Erythroblast (primary cell): Measurements from ENCODE around the gene BSCL2.
"Not testable (repeated sequence)": the region's sequence is repeated elsewhere in the genome, so short reads cannot be mapped to it uniquely, and the experiment has no call there.

ENCODE experiments used
- DNase-seq, 2 experiments: peaks; one replicate each; lab custom pipeline; 2025; lab: John Stamatoyannopoulos, UW
- GATA1 ChIP-seq: IDR thresholded peaks from 2 replicates; pipeline ENCODE4 v1.6.1; 2011; ENCODE audit warnings: low read depth, mild to moderate bottlenecking, control low read depth, low read length, moderate library complexity
- POLR2A ChIP-seq: IDR thresholded peaks from 2 replicates; pipeline ENCODE4 v1.6.1; 2011; ENCODE audit warnings: mild to moderate bottlenecking, low read length

BSCL2 gene

GRCh38 chr11:62707277-62707861 is at the start of gene BSCL2, which contains the start of gene GNG3:
Gene BSCL2, minus strand, starts transcription at chr11:62707424. Its CDS starts 229 bp downstream, at chr11:62707195.
Gene GNG3, plus strand, starts transcription at chr11:62707676. Its CDS starts 620 bp downstream, at chr11:62708296.
- no peak for TF ChIP-seq GATA1
- TF ChIP-seq POLR2A, result no peak

GRCh38 chr11:62755086-62755615 is 47.9 kb upstream of the BSCL2 start:
- no peak for DNase-seq
- no peak for TF ChIP-seq POLR2A
- no peak for TF ChIP-seq GATA1

More at GRCh38 chr11:62707277-62707861, at the start of gene BSCL2, which contains the start of gene GNG3:
- peak; percentile 59 to 67 for DNase-seq

GRCh38 chr11:62753736-62754603 is 46.7 kb upstream of the BSCL2 start, which contains the start of gene ZBTB3:
Gene ZBTB3, minus strand, starts transcription at chr11:62754160. Its CDS starts 496 bp downstream, at chr11:62753664.
- no peak for TF ChIP-seq GATA1
- TF ChIP-seq POLR2A, result peak; percentile 99
- DNase-seq, result peak; percentile 100

DNA sequence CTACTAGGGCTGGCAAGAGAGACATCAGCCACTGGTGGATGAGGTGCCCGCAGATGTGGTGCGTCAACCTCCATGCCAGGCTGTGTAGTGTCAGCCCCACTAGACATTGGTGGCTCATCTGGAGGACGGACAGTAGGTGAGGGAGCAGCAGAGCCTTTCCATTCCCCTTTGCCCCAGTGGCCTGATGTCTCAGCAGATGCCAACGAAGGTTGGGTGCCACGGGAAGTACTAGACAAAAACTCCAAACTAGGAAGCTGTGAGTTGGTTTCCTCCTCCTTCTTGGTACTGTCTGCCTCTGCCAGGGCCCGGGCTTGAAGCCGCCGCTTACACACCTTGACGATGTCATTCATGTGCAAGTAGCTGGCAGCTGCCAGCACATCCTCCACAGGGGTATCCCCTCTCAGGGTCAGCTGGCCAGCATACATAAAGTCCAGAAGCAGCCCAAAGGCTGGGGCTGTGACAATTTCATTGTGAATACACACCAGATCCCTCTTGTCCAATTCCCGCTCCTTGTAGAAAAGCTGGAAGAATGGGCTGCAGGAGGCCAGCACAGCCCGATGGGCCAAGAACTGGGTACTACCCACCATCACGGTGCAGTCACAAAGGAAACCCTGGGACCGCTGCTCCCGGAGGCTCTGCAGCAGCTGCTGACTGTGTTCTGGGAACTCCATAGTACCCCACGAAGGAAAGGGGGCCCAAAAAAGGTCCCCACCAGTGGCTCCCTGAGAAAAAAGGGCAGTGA is 45.9 kb upstream of the BSCL2 start:
- no peak for DNase-seq
- TF ChIP-seq POLR2A (no peak), GATA1 (no peak)

DNA sequence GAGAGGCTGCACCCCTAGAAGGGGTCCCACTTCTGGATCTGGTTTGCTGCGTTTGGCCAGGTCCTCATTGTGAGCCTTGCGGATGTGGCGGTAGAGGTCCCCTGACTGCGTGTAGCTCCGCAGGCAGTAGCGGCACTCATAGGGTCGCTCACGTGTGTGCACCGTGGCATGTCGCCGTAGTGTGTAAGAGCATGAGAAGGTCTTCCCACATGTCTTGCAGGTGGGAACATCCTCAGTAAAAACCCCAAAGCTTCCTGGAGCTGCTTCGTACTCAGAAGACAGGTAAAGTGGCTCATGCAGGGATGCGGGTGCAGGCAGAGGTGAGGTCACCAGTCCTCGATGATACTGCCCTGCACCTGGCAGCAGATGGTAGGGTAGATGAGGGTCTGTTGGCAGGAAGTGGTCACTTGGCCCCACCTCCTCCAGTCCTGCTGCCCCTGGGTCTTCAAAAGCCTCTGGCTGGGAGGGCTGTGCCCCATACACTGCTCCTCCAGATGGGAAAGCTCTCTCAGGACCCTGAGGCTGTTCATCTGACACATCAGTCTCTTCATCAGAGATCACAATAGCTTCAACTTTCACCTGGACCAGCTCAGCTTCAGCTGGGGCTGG is 45.1 kb upstream of the BSCL2 start:
- TF ChIP-seq POLR2A (no peak), GATA1 (no peak)
- DNase-seq, result no peak

GRCh38 chr11:62749931-62750330 is 42.7 kb upstream of the BSCL2 start:
- DNase-seq, result not testable (repeated sequence)

DNA sequence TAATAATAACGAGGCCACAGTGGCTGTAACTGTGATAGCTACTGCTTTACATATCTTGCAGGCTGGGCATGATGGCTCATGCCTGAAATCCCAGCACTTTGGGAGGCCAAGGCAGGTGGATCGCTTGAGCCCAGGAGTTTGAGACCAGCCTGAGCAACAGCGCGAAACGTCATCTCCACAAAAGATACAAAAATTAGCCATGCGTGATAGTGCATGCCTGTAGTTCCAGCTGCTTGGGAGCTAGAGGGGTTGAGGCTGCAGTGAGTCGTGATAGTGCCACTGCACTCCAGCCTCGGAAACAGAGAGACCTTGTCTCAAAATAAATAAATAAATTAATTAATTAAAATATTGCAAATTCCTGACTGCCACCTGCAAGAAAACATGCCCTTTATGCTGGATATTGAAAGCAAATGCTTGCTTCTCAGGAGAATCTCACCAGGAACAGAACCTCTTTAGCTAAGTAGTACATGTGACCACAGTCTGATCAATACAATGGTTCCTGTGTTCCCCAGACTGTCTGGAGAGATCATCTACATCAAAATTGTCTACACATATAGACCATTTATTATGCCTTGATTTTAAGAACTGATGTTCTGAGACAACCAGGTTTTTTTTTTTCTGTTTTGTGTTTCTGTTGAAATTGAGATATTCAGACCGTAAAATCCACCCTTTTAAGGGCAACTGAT is 40.4 kb upstream of the BSCL2 start:
- no peak for DNase-seq
- TF ChIP-seq GATA1 (no peak), POLR2A (no peak)

DNA sequence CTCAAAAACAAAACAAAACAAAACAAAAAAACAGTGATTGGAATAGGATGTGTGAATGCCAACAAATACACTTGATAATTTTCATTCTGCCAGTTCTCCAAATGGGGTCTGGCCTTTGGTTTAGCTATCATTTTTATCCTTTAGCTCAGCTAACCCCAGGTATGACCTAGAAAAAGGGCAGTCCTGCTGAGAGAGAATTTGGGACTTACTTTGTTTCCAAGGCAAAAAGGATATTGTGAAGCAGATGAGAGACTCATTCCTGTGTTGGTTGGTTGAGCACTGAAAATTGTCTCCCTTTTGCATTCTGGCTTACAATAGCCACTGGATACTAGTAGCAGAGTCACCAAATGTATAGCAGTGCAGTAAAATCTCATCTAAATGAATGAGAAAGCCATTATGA is 30.0 kb upstream of the BSCL2 start:
- no peak for DNase-seq
- TF ChIP-seq POLR2A, result no peak
- TF ChIP-seq GATA1, result no peak

- DNase-seq, result peak; percentile 62
- TF ChIP-seq GATA1 (no peak), POLR2A (no peak)
These were observed 25.6 kb upstream of the BSCL2 start for GRCh38 chr11:62732830-62733229.

GRCh38 chr11:62730076-62730475 is 22.9 kb upstream of the BSCL2 start:
- not testable (repeated sequence) for DNase-seq

GRCh38 chr11:62728171-62728988 is 21.2 kb upstream of the BSCL2 start, which contains the start of gene TTC9C:
Gene TTC9C, plus strand, starts transcription at chr11:62728486. Its CDS starts 363 bp downstream, at chr11:62728849.
- TF ChIP-seq POLR2A (peak; percentile 67), GATA1 (no peak)
- peak; percentile 88 to 91 for DNase-seq

GRCh38 chr11:62727872-62728170 is 20.6 kb upstream of the BSCL2 start:
- peak; percentile 96 to 97 for DNase-seq
- TF ChIP-seq POLR2A (no peak), GATA1 (no peak)
